Measurements from ENCODE around the gene CFAP70.
"Not testable (repeated sequence)": the region's sequence is repeated elsewhere in the genome, so short reads cannot be mapped to it uniquely, and the experiment has no call there.

CFAP70 gene

DNA sequence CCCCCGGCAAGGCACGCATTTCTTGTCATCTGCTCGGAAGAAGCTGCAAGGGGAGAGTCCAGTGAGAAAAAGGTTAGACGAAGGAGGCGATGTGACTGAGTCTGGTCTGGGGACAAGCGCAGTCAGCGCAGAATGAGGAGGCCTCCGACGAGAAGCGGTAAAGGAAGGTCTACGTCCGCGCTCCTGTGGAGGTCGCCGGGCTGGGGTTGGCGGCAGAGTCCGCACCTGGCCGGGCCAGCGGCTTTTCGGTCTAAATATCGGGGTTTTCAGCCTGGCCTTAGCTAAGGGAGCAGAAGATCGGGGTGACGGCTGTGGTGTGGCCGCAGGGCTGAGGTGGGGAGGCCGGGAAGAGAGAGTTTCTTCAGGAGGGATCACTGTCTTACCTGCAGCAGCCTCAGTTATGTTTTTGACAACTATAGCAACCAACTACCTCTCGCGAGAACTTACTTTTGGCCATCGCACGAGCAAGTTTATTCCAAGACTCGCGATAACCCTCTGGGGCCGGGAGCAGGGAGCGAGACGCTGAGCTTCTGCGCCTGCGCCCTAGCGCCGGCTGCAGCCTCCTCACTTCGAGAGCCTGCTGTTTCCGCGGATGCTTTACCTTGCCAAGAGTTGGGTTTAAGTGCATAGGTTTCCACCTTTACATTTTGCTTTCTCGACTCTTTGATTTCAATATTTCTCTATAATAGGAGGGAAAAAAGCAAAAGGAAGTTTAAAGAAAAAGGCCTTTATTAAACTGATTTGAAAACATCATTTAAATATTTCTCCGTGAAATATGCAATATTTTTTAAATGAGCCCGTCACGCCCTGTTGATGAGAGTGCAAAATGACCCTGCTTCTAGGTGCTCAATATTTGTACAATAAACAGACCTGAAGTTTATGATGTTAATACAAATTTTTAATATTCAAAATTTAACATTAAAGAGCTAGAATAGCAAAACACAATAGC lies at the start of gene CFAP70:
Gene CFAP70, minus strand, starts transcription at position 534 of the 949 bp plus-strand sequence. CDS start 4,068 bp downstream, outside the sequence.
- in situ Hi-C loops (cut with HindIII; ENCODE audit: low pct_ligation_motif_present, low pct_unique_long_range_greater_than_20kb, low sequenced_read_pairs) = no loop called here
- peak; percentile 99 for DNase-seq

DNA sequence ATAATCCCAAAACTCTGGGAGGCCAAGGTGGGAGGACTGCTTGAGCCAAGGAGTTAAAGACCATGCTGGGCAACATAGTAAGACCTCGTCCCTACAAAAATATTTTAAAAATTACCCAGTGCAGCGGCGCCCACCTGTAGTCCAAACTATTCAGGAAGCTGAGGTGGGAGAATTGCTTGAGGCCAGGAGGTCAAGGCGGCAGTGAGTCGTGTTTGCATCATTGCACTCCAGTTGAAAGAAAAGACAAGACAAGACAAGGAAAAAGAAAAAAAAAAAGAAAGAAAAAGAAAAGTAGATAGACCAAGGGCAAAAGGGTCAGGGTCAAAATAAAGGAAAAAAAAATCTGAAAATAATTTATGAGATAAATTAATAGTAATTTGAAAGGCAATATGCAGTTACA lies 49.4 kb upstream of the CFAP70 start:
- in situ Hi-C loops (cut with HindIII; ENCODE audit: low pct_ligation_motif_present, low pct_unique_long_range_greater_than_20kb, low sequenced_read_pairs) = no loop called here
- DNase-seq = peak; percentile 19

DNA sequence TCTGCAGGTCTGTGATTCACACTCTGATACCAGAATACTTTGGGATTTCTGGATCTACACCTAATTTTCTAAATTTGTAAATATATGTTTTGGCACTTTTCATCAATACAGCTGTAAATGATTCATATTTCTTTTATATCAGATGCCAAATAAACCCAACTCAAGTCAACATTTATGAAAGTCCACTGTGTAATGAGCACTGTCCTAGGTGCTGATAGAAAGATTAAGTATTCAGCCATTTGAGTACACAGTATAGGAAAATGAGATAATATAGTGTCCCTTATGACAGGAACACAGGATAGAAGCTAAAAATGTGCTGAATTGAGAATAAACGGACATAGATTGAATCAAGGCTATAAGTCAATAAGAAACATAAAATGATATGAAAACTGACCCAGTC lies 48.8 kb upstream of the CFAP70 start:
- no peak for DNase-seq
- in situ Hi-C loops (cut with HindIII; ENCODE audit: low pct_ligation_motif_present, low pct_unique_long_range_greater_than_20kb, low sequenced_read_pairs) = no loop called here

DNA sequence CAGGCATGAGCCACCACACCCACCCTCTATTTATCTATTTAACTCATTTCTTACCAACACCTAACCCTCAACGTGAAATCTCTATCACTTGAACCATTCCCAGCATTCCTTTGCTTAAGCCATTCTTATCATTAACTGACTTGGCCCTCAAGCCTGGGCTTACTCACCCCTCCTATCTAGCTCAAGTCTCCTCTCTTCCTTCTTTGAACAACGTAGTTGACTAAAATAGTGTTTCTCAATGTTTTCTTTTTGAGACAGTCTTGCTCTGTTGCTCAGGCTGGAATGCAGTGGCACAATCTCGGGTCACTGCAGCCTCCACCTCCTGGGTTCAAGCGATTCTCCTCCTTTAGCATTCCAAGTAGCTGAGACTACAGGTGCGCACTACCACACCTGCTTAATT lies 48.2 kb upstream of the CFAP70 start:
- in situ Hi-C loops (cut with HindIII; ENCODE audit: low pct_ligation_motif_present, low pct_unique_long_range_greater_than_20kb, low sequenced_read_pairs) = no loop called here
- DNase-seq = no peak

DNA sequence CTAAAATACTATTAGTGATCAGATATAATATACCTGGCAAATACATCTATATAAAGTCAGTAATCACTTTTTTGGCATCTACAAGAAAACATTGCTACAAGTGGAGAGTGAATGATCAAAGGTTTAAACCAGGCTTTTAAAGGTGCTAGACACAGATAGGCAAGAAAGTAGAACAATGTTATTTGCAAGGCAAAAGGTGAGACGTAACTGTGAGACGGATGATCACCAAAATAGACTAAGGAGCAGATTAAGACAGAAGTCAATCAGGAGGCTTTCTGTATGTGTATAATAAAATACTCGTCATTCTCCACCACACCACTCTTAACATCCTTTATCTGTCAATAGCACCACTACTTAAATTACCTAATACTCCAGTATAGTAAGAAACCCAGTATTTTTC lies 46.9 kb upstream of the CFAP70 start:
- in situ Hi-C loops (cut with HindIII; ENCODE audit: low pct_ligation_motif_present, low pct_unique_long_range_greater_than_20kb, low sequenced_read_pairs) = no loop called here
- DNase-seq = no peak

DNA sequence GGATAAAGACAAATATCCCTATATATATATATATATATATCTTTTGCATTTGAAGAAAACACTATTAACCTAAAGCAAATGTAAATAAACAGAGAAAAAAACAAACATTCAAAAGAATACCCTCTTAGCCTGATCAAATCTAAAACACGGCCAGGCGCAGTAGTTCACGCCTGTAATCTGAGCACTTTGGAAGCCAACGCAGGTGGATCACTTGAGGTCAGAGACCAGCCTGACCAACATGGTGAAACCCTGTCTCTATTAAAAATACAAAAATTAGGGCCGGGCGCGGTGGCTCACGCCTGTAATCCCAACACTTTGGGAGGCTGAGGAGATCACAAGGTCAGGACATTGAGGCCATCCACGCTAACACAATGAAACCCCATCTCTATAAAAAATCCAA lies 46.0 kb upstream of the CFAP70 start:
- no peak for DNase-seq
- in situ Hi-C loops (cut with HindIII; ENCODE audit: low pct_ligation_motif_present, low pct_unique_long_range_greater_than_20kb, low sequenced_read_pairs) = no loop called here

DNA sequence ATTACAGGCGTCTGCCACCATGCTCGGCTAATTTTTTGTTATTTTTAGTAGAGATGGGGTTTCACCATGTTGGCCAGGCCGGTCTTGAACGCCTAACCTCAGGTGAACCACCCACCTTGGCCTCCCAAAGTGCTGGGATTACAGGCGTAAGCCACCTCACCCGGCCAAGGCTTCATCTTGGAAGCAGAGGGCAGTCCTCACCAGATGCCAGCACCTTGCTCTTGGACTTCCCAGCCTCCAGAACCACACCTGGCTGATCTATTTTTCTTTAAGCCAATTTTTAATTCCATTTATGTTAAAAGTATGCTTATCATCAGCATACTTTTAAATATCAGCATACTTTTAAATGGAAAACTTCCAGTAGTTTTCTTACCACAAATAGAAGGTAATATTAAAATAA lies 43.0 kb upstream of the CFAP70 start:
- in situ Hi-C loops (cut with HindIII; ENCODE audit: low pct_ligation_motif_present, low pct_unique_long_range_greater_than_20kb, low sequenced_read_pairs) = no loop called here
- DNase-seq = no peak

DNA sequence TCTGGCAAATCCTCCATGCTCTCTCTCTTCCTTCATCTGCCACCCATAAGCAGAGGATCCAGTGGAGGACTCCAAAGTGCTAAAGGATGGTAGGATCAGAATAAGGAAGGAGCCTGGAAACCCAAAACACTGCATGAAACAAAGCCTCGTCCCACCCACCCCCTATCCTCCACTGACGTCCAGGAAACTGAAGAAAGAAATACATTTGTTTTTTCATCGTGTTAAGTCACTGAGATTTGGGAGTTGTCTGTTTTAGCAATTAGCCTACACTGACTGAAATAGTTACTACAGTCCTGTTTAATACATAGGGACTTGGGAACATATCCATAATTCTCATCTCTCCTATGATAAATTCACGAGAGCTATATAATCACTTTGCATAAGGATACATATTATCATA lies 40.4 kb upstream of the CFAP70 start:
- no peak for DNase-seq
- in situ Hi-C loops (cut with HindIII; ENCODE audit: low pct_ligation_motif_present, low pct_unique_long_range_greater_than_20kb, low sequenced_read_pairs) = no loop called here

DNA sequence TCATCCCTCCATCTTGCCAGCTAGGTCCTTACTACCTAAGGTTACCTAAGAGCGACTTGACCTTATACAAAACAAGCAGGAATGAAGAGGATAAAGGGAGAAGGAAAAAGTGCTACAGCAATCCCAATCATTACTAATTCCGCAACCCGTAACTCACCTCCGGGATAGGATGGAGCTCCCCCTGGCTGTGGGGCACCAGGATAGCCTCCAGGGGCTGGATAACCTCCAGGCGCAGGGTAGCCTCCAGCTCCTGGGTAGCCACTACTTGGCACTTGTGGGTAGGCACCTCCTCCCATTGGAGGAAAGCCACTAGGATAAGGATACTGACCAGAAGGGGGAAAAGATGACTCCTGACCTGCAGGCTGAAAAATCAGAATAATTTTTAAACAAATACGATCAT lies 39.4 kb upstream of the CFAP70 start:
- peak; percentile 11 for DNase-seq
- in situ Hi-C loops (cut with HindIII; ENCODE audit: low pct_ligation_motif_present, low pct_unique_long_range_greater_than_20kb, low sequenced_read_pairs) = no loop called here

DNA sequence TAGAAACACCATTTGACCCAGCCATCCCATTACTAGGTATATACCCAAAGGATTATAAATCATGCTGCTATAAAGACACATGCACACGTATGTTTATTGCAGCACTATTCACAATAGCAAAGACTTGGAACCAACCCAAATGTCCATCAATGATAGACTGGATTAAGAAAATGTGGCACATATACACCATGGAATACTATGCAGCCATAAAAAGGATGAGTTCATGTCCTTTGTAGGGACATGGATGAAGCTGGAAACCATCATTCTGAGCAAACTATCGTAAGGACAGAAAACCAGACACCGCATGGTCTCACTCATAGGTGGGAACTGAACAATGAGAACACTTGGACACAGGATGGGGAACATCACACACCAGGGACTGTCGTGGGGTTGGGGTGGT lies 35.7 kb upstream of the CFAP70 start:
- DNase-seq; in situ Hi-C loops (cut with HindIII; ENCODE audit: low pct_ligation_motif_present, low pct_unique_long_range_greater_than_20kb, low sequenced_read_pairs): not testable (repeated sequence)

DNA sequence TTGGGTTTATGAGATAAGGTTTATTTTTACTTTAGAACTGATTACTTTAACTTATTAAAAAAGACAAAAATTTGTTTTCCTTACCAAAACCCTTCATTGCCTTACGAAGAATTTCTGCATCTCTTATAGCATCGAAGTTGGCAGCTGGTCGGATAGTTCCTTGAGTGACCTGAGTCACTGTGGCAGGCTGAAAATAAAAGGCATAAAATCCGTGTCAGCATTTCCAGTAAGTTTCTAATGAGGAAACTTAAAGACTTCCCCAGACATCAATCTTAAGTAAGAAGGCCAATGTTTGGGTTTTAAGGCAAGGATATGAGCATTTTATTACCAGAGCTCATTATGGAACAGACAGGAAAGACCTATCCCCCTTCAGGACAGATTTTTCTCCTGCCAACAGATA lies 29.6 kb upstream of the CFAP70 start:
- in situ Hi-C loops (cut with HindIII; ENCODE audit: low pct_ligation_motif_present, low pct_unique_long_range_greater_than_20kb, low sequenced_read_pairs) = no loop called here
- no peak for DNase-seq

DNA sequence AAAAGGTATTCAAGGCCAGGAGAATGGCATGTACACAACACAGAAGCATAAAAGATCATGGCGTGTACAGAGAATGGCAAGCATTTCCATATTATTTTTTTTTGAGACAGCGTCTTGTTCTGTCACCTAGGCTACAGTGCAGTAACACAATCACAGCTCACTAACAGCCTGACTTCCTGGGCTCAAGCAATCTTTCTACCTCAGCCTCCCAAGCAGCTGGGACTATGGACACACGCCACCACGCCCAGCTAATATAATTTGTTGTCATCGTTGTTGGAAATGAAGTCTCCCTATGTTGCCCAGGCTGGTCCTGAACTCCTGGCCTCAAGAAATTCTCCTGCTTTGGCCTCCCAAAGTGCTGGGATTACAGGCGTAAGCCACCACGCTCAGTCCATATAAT lies 27.9 kb upstream of the CFAP70 start:
- in situ Hi-C loops (cut with HindIII; ENCODE audit: low pct_ligation_motif_present, low pct_unique_long_range_greater_than_20kb, low sequenced_read_pairs) = no loop called here
- DNase-seq = no peak

DNA sequence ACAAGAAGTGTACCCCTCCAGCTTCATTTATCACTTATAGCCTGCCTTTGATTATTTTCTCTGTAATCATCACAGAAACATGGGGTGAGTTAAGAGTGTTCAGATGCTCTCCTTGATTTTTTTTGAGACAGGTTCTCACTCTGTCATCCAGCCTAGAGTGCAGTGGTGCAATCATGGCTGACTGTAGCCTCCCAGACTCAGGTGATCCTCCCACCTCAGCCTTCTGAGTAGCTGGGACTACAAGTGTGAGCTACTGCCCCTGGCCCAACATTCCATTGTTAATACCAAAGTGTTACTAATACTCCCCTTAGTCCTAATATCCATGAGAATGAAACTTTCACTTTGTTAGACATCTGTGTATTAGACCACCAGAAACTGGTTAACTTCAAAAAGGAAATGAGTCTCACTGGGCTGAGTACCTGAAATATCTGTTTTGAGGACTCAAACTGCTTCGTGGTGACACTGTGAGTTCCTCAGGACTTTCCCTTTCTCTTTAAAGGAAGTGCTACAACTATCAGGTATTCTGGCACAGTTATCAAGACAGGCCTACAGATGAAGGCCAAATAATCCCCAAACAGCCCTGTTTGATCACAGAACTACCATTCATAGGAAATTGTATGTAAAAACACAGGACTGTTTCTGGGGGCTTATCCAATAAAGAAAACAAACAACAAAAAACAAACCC lies 20.5 kb upstream of the CFAP70 start:
- DNase-seq = no peak
- in situ Hi-C loops (cut with HindIII; ENCODE audit: low pct_ligation_motif_present, low pct_unique_long_range_greater_than_20kb, low sequenced_read_pairs) = no loop called here

DNA sequence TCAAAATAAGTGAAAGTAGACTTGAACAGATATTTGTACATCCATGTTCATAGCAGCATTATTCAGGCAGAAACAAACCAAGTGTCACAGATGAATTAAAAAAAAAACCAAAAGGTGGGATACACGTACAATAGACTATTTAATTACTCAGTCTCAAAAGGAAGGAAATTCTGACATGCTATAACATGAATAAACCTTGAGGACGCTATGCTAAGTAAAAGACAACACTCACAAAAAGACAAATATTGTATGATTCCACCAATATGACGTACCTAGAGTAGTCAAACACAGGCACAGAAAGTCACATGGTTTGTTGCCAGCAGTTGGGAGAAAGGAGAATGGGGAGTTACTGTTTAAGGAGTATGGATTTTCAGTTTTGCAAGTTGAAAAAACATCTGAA lies 18.0 kb upstream of the CFAP70 start:
- DNase-seq = no peak
- in situ Hi-C loops (cut with HindIII; ENCODE audit: low pct_ligation_motif_present, low pct_unique_long_range_greater_than_20kb, low sequenced_read_pairs) = no loop called here

DNA sequence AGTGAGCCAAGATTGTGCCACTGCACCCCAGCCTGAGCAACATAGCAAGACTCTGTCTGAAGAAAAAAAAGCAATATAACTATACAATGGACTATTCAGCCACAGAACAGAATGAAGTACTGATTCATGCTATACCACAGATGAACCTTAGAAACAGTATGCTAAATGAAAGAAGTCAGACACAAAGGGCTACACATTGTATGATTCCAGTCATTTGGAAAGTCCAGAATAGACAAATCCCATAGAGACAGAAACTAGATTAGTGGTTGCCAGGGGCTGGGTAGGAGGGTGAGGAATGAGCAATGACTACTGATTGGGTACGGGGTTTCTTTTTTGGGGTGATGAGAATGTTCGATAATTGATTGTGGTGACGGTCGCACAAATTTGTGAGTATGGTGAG lies 9.6 kb upstream of the CFAP70 start:
- no peak for DNase-seq
- in situ Hi-C loops (cut with HindIII; ENCODE audit: low pct_ligation_motif_present, low pct_unique_long_range_greater_than_20kb, low sequenced_read_pairs) = no loop called here

DNA sequence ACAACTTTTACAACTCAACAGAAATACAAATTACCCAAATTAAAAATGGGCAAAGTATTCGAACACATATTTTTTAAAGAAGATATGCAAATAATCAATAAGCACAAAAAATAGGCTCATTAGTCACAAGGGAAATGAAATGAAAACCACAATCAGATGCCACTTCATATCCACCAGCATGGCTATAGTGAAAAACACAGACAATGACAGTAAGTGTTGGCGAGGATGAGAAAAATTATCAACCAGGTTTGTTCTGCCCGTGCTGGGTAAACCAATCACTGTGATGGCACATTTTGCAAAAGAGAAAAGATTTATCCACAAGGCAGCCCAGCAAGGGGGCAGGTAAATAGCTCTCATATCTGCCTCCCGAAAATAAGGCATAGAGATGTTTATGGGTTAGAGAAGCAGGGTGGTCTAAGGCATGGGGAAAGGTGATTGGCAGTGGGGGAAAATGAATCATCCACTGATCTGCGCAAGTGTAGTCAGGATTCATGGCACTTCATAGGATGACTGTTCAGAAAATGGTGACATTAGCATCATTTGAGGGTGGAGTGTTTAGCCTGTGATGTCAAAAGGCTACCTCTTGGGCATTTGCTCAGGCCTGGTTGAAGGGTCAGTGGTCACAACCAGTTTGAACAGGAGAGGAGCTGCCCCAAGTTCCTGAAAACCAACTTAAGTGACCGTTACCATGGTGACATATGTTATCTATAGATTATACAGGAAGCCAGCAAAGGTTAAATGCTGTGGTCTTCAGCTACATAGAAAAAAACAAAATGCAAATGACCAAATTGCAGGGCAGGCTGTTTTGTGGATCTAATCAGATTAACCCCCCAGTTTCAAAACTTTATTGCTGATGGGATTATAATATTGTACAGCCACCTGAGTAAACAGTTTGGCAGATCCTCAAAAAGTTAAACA lies 8.0 kb upstream of the CFAP70 start:
- DNase-seq = no peak
- in situ Hi-C loops (cut with HindIII; ENCODE audit: low pct_ligation_motif_present, low pct_unique_long_range_greater_than_20kb, low sequenced_read_pairs) = no loop called here

DNA sequence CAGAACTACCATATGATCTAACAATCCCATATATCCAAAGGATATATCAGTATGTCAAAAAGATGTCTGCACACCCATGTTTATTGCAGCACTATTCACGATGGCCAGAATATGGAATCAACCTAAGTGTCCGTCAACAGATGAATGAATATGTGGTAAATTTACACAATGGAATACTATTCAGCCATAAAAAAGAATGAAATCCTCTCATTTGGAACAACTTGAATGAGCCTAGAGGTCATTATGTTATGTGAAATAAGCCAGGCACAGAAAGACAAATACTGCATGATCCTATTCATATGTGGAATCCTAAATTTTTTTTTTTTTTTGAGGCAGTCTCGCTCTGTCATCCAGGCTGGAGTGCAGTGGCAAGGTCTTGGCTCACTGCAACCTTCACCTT lies 6.3 kb upstream of the CFAP70 start:
- in situ Hi-C loops (cut with HindIII; ENCODE audit: low pct_ligation_motif_present, low pct_unique_long_range_greater_than_20kb, low sequenced_read_pairs) = no loop called here
- DNase-seq = no peak

DNA sequence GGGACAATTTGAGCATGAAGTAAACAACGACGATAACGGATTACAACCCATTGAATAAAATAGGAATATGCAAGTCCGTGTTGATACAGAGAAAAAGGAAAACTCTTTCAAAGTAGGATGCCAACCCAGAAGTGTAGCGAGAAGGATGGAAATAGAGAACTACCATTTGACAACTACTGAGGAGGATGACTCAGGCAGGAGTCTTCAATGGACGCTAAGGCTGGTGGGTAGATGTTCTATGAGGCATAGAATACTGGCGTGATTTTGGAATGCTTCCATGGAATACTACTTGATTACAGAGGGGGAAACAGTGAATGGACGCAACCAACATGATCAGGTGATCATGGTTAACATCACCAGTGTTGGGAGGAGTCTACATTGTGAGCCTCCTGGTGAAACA lies 828 bp upstream of the CFAP70 start:
- DNase-seq = no peak
- in situ Hi-C loops (cut with HindIII; ENCODE audit: low pct_ligation_motif_present, low pct_unique_long_range_greater_than_20kb, low sequenced_read_pairs) = no loop called here

DNA sequence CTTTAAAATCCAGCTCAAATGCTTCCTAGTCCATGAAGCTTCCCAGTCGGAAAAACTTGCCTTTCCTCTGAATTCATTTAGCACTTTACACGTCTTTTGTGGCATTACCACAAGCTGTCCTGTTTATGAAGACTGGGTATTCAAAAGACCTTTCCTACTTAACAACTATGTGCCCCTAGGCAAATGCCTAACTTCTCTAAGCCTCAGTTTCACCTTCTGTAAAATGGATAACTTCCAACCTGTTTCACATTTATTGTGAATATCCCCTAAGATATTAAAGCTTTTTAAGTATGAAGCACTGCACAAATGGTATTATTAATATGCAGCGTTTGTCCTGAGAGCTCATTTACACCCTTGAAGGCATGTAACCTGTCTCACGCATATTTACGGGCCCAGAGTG lies 843 bp downstream of the CFAP70 start:
- in situ Hi-C loops (cut with HindIII; ENCODE audit: low pct_ligation_motif_present, low pct_unique_long_range_greater_than_20kb, low sequenced_read_pairs) = no loop called here
- DNase-seq = no peak
